Gastroesophageal sphincter (tissue), 4 donors: ENCODE results near the gene SLC47A2. TPM values are rescaled to one million over a fixed set of nuclear protein-coding genes. Genes with fewer than 3 reads are reported as not detected.

Experiments
- ATAC-seq: fragments of 150-250 bp; one replicate; pipeline ENCODE4 v1.9.1; 2016; ENCODE audit warnings: mild to moderate bottlenecking, moderate library complexity
- H3K27ac ChIP-seq, 4 donors: fragments of 200-600 bp; sonication (generic) in 3 of 4; 1 replicate in 3 of 4; 2 replicates in 1 of 4; pipeline ENCODE4 v1.5.1; 2016 to 2019
- H3K27me3 ChIP-seq: fragments of 200-600 bp; sonication (generic); one replicate; pipeline ENCODE4 v1.5.1; 2019
- H3K36me3 ChIP-seq, 2 donors: fragments of 200-600 bp; sonication (generic); one replicate each; pipeline ENCODE4 v1.5.1; 2019; ENCODE audit warnings: control low read depth in 1 of 2
- H3K4me1 ChIP-seq, 3 donors: fragments of 200-600 bp; sonication (generic); 1 replicate in 2 of 3; 2 replicates in 1 of 3; pipeline ENCODE4 v1.5.1; 2016 to 2019; ENCODE audit warnings: control low read depth in 2 of 3
- H3K4me3 ChIP-seq, 2 donors: fragments of 200-600 bp; sonication (generic); one replicate each; pipeline ENCODE4 v1.5.1; 2019; ENCODE audit warnings: mild to moderate bottlenecking in 1 of 2, moderate library complexity in 1 of 2
- H3K9me3 ChIP-seq, 3 donors: fragments of 200-600 bp; sonication (generic); one replicate each; pipeline ENCODE4 v1.5.1; 2017 to 2019; ENCODE audit warnings: control low read depth in 2 of 3
- EP300 ChIP-seq: sonication (generic); formaldehyde crosslinking; IDR thresholded peaks from one replicate; pipeline ENCODE4 v1.6.1; 2017; ENCODE audit warnings: antibody characterized with exemption, mild to moderate bottlenecking
- POLR2A ChIP-seq, 2 donors: fragments of 450-650 bp; IDR thresholded peaks; one replicate each; pipeline ENCODE4 v1.6.1; 2017; ENCODE audit warnings: antibody characterized with exemption in 2 of 2, mild to moderate bottlenecking in 2 of 2, moderate library complexity in 1 of 2
- POLR2AphosphoS5 ChIP-seq: sonication (generic); formaldehyde crosslinking; IDR thresholded peaks from one replicate; pipeline ENCODE4 v1.6.1; 2017; ENCODE audit warnings: antibody characterized with exemption
- WGBS, 2 donors: methylation state at CpG; one replicate each; pipeline ENCODE4 v1.1.5; 2018; ENCODE audit warnings: low coverage in 1 of 2; 5-methylcytosine and 5-hydroxymethylcytosine counted together
- total RNA-seq, 4 donors: library from RNA; depleted of rRNA; stranded (reverse); fragments of >200 nt; gene quantifications; one replicate each; pipeline ENCODE4 v1.1.0, GENCODE V29; 2016
- TF ChIP-seq, protein P1 (sequence below), 4 experiments: fragments of 200-600 bp in 2 of 4; fragments of 450-650 bp in 2 of 4; sonication (generic) in 1 of 4; IDR thresholded peaks; one replicate each; pipeline ENCODE4 v1.5.1; 2017 to 2019; ENCODE audit warnings: antibody characterized with exemption in 4 of 4, mild to moderate bottlenecking in 2 of 4, moderate library complexity in 2 of 4

Gene SLC47A2
- total RNA-seq, 4 donors from 2014 or later = not detected

DNA sequence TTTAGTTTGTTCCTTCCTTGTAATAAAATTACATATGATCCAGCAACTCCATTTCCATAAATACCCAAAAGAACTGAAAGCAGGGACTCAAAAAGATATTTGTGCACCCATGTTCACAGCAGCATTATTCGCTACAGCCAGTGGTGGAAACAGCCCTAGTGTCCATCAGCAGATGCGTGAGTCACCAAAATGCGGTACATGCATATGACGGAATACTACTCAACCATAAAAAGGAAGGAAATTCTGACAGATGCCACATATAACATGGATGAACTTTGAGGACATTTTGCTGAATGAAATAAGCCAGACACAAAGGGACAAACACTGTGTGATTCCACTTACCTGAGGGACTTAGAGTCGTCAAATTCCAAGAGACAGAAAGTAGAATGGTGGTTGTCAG is 9.1 kb upstream of the SLC47A2 start:
- ATAC-seq = no peak
- peaks cover 4 to 58% (median 26%) of the 10 kb centered on the region in 3 donors for H3K4me1 ChIP-seq
- TF ChIP-seq, protein P1, sequence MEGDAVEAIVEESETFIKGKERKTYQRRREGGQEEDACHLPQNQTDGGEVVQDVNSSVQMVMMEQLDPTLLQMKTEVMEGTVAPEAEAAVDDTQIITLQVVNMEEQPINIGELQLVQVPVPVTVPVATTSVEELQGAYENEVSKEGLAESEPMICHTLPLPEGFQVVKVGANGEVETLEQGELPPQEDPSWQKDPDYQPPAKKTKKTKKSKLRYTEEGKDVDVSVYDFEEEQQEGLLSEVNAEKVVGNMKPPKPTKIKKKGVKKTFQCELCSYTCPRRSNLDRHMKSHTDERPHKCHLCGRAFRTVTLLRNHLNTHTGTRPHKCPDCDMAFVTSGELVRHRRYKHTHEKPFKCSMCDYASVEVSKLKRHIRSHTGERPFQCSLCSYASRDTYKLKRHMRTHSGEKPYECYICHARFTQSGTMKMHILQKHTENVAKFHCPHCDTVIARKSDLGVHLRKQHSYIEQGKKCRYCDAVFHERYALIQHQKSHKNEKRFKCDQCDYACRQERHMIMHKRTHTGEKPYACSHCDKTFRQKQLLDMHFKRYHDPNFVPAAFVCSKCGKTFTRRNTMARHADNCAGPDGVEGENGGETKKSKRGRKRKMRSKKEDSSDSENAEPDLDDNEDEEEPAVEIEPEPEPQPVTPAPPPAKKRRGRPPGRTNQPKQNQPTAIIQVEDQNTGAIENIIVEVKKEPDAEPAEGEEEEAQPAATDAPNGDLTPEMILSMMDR (IDR thresholded peaks at IDR 0.05) = no peak
- TF ChIP-seq EP300 = no peak
- H3K27ac ChIP-seq = peak overlapping the region in 1 of 4 donors; percentile 90
- no peaks in the 10 kb centered on the region for H3K36me3 ChIP-seq
- H3K27me3 ChIP-seq = no peaks in the 10 kb centered on the region
- H3K4me3 ChIP-seq = no peak overlapping the region
- H3K9me3 ChIP-seq = no peaks in the 10 kb centered on the region
- WGBS, 2 donors = 88 to 94% methylated on average over 5 of the region's 5 CpGs

DNA sequence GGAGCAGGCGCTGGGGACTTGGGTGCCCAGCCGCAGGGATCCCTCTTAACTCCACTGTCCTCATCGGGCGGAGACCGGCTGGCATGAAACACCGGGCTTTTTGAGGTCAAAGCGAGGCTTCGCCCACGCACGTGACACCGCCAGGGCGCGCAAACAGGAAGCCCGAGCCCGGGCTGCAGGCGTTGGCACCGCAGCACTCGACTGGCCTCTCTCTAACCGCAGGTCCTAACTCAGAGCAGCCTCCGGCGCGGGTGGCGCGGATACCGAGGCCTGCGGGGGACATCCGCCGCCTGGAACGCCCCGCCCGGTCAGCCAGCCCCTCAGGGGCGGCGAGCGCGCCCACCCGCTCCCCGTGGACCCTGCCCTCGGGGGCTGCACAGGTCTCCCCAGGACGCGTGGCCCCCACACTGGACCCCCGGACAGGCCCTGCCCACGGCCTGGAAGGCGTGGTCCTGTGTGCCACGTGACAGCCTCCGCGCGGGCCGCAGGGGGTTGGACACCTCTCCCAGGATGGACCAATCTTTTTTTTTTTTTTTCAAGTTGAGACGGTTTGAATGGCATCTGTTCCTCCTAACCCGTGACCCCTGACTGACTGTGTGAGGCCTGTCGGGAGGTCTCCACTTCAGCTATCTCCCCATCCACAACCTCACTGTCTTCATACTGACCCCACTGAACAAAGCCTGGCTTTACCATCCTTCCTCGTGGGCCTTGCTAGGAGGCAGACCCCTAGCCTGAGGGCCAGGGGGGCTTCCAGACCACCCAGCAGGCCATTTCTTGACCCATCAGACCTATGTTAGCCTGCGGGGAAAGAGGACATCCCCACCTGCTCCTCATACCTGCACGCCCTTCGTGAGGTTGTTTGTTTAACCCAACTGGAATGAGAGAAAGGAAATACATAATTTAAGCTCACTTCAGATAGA is 8.4 kb upstream of the SLC47A2 start:
- peak overlapping the region in 2 of 4 donors; percentile 60 to 74 for H3K27ac ChIP-seq
- H3K27me3 ChIP-seq = no peaks in the 10 kb centered on the region
- no peaks in the 10 kb centered on the region for H3K9me3 ChIP-seq
- 77 to 100% methylated on average over 2 to 13 of the region's 55 CpGs for WGBS, 2 donors
- no peaks in the 10 kb centered on the region for H3K36me3 ChIP-seq
- no peak for ATAC-seq
- H3K4me3 ChIP-seq = peak overlapping the region in 1 of 2 donors; percentile 45
- TF ChIP-seq, protein P1 (IDR thresholded peaks at IDR 0.05) = no peak
- TF ChIP-seq POLR2A (IDR thresholded peaks at IDR 0.05) = peak; percentile 24 to 36
- no peak for TF ChIP-seq POLR2AphosphoS5
- peaks cover 4 to 59% (median 28%) of the 10 kb centered on the region in 3 donors for H3K4me1 ChIP-seq

DNA sequence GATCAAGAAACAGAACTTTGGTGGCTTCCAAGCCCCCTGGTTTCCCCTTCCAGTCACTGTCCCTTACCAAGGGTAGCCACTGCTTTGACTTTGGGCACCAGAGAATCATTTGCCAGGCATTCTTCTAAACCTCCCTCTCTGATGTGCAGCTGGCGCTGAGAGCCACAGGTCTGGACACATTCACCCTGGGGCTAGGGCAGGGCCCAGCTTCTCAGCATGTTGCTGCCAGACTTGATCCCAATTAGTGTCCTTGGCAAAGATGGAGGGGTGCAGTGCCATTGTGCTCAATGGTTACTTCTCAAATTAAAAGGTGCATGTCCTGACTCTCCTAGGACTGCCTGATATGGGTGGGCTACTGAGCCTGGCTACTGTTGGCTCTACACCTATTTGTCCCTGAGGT is 7.6 kb upstream of the SLC47A2 start:
- no peaks in the 10 kb centered on the region for H3K9me3 ChIP-seq
- peak overlapping the region in 1 of 2 donors; percentile 45 for H3K4me3 ChIP-seq
- WGBS, 2 donors = no CpG with 5 or more reads among the region's 1 CpG
- H3K4me1 ChIP-seq = peaks cover 4 to 51% (median 28%) of the 10 kb centered on the region in 3 donors
- H3K36me3 ChIP-seq = no peaks in the 10 kb centered on the region
- ATAC-seq = no peak
- TF ChIP-seq POLR2A (IDR thresholded peaks at IDR 0.05) = no peak
- TF ChIP-seq POLR2AphosphoS5 = no peak
- no peak for TF ChIP-seq EP300
- TF ChIP-seq, protein P1 (IDR thresholded peaks at IDR 0.05) = no peak
- H3K27ac ChIP-seq = peak overlapping the region in 2 of 4 donors; percentile 60 to 74
- no peaks in the 10 kb centered on the region for H3K27me3 ChIP-seq

- no peak for ATAC-seq
- WGBS, 2 donors = 73 to 100% methylated on average over 2 to 7 of the region's 9 CpGs
- Histone ChIP-seq H3K27me3 (no peaks in the 10 kb centered on the region), H3K36me3 (no peaks in the 10 kb centered on the region), H3K9me3 (no peaks in the 10 kb centered on the region), H3K27ac (no peak overlapping the region), H3K4me3 (no peak overlapping the region), H3K4me1 (peaks cover 0 to 20% (median 5%) of the 10 kb centered on the region in 3 donors)
- TF ChIP-seq, protein P1 (IDR thresholded peaks at IDR 0.05) = no peak
- TF ChIP-seq POLR2A (IDR thresholded peaks at IDR 0.05) (no peak), EP300 (no peak), POLR2AphosphoS5 (no peak)
Observed at GRCh38 chr17:19720631-19721426, 4.4 kb upstream of the SLC47A2 start.
